HepG2 (cell line): ENCODE measurements around the gene IGFLR1. TPM values are rescaled to one million over a fixed set of nuclear protein-coding genes. Genes with fewer than 3 reads are reported as not detected.

Source experiments
- E2F1 ChIP-seq: sonication (generic); formaldehyde crosslinking; IDR thresholded peaks from 2 replicates; pipeline ENCODE4 v1.5.0; 2020; ENCODE audit warnings: missing genetic modification reagents
- RNF219 ChIP-seq: sonication (generic); formaldehyde crosslinking; IDR thresholded peaks from 2 replicates; pipeline ENCODE4 v1.5.0; 2020; ENCODE audit warnings: mild to moderate bottlenecking, missing genetic modification reagents
- TMF1 ChIP-seq: sonication (generic); formaldehyde crosslinking; IDR thresholded peaks from 2 replicates; pipeline ENCODE4 v1.8.1; 2022; ENCODE audit warnings: low read depth, missing genetic modification reagents
- TOPORS ChIP-seq: sonication (generic); formaldehyde crosslinking; IDR thresholded peaks from 2 replicates; pipeline ENCODE4 v1.8.0; 2023; ENCODE audit warnings: mild to moderate bottlenecking, missing genetic modification reagents
- ZMYM4 ChIP-seq: sonication (generic); formaldehyde crosslinking; IDR thresholded peaks from 2 replicates; pipeline ENCODE4 v1.8.1; 2023; ENCODE audit warnings: mild to moderate bottlenecking, missing genetic modification reagents
- ZNF317 ChIP-seq: sonication (generic); formaldehyde crosslinking; IDR thresholded peaks from 2 replicates; pipeline ENCODE4 v1.5.0; 2020; ENCODE audit warnings: mild to moderate bottlenecking, missing genetic modification reagents
- ZNF816 ChIP-seq: sonication (generic); formaldehyde crosslinking; IDR thresholded peaks from 2 replicates; pipeline ENCODE4 v1.8.0; 2022; ENCODE audit warnings: missing genetic modification reagents, mild to moderate bottlenecking, borderline replicate concordance
- polyA plus RNA-seq, 8 experiments: library from polyadenylated mRNA; depleted of rRNA in 3 of 8; stranded (reverse) in 7 of 8; unstranded in 1 of 8; fragments of >200 nt; fragmentation: Illumina TruSeq in 4 of 8; extraction: Trizol in 4 of 8; gene quantifications; 2 replicates each; pipeline versions ENCODE4 v1.2.1 to v1.2.3, GENCODE V29; 2011 to 2016; ENCODE audit warnings: low read depth in 4 of 8, missing spikeins in 1 of 8, mixed read lengths in 1 of 8; ENCODE audit not compliant: insufficient read depth in 1 of 8
- total RNA-seq, 5 experiments: library from RNA; depleted of rRNA; stranded (reverse); fragments of >200 nt; fragmentation: Illumina TruSeq; extraction: Trizol; gene quantifications; 2 replicates each; pipeline ENCODE4 v1.2.3, GENCODE V29; 2016; ENCODE audit warnings: low read depth in 1 of 5
- TF ChIP-seq, protein P1 (sequence below): sonication (generic); formaldehyde crosslinking; conservative IDR thresholded peaks from 2 replicates; pipeline ENCODE4 v1.8.0; 2022; ENCODE audit warnings: mild to moderate bottlenecking, moderate library complexity, missing genetic modification reagents
- TF ChIP-seq, protein P2 (sequence below), 2 experiments: sonication (generic) in 1 of 2; formaldehyde crosslinking in 1 of 2; IDR thresholded peaks; 2 replicates each; pipeline versions ENCODE4 v1.4.0 to v1.6.1; 2016 to 2020; ENCODE audit warnings: borderline replicate concordance in 1 of 2, low read depth in 1 of 2, mild to moderate bottlenecking in 1 of 2, missing genetic modification reagents in 1 of 2
- TF ChIP-seq, protein P3 (sequence below): sonication (generic); formaldehyde crosslinking; IDR thresholded peaks from 2 replicates; pipeline ENCODE4 v1.4.0; 2020; ENCODE audit warnings: mild to moderate bottlenecking, missing genetic modification reagents, borderline replicate concordance
- TF ChIP-seq, protein P4 (sequence below): IDR thresholded peaks from 2 replicates; pipeline ENCODE4 v1.6.1; 2016; ENCODE audit warnings: control low read depth

Gene IGFLR1
- total and polyA plus RNA-seq, 2 of the 13 experiments (the other 11 are each of a cell fraction or from before 2014, with no cell fraction given) = 5.4 to 8.9 TPM

- TF ChIP-seq RNF219 (CRISPR knock-in tag) (no peak), E2F1 (CRISPR knock-in tag) (no peak; the same call in 1 of the 2 replicates), TMF1 (CRISPR knock-in tag) (no peak), TOPORS (CRISPR knock-in tag) (no peak), ZMYM4 (CRISPR knock-in tag) (no peak; the same call in 1 of the 2 replicates), ZNF816 (CRISPR knock-in tag) (no peak), ZNF317 (CRISPR knock-in tag) (0 out of 2 replicates have a peak, but pooled peaks have one; percentile 42)
- TF ChIP-seq, protein P1, sequence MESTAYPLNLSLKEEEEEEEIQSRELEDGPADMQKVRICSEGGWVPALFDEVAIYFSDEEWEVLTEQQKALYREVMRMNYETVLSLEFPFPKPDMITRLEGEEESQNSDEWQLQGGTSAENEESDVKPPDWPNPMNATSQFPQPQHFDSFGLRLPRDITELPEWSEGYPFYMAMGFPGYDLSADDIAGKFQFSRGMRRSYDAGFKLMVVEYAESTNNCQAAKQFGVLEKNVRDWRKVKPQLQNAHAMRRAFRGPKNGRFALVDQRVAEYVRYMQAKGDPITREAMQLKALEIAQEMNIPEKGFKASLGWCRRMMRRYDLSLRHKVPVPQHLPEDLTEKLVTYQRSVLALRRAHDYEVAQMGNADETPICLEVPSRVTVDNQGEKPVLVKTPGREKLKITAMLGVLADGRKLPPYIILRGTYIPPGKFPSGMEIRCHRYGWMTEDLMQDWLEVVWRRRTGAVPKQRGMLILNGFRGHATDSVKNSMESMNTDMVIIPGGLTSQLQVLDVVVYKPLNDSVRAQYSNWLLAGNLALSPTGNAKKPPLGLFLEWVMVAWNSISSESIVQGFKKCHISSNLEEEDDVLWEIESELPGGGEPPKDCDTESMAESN (CRISPR knock-in tag) = peak; percentile 73; the same call in 1 of the 2 replicates
- TF ChIP-seq, protein P2, sequence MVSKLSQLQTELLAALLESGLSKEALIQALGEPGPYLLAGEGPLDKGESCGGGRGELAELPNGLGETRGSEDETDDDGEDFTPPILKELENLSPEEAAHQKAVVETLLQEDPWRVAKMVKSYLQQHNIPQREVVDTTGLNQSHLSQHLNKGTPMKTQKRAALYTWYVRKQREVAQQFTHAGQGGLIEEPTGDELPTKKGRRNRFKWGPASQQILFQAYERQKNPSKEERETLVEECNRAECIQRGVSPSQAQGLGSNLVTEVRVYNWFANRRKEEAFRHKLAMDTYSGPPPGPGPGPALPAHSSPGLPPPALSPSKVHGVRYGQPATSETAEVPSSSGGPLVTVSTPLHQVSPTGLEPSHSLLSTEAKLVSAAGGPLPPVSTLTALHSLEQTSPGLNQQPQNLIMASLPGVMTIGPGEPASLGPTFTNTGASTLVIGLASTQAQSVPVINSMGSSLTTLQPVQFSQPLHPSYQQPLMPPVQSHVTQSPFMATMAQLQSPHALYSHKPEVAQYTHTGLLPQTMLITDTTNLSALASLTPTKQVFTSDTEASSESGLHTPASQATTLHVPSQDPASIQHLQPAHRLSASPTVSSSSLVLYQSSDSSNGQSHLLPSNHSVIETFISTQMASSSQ (IDR thresholded peaks at IDR 0.05; ENCODE audit: low read depth) = 0 out of 2 replicates have a peak, but pooled peaks have one; percentile 2
- TF ChIP-seq, protein P2 (CRISPR knock-in tag; IDR thresholded peaks at IDR 0.05; ENCODE audit: borderline replicate concordance) = no peak
- TF ChIP-seq, protein P3, sequence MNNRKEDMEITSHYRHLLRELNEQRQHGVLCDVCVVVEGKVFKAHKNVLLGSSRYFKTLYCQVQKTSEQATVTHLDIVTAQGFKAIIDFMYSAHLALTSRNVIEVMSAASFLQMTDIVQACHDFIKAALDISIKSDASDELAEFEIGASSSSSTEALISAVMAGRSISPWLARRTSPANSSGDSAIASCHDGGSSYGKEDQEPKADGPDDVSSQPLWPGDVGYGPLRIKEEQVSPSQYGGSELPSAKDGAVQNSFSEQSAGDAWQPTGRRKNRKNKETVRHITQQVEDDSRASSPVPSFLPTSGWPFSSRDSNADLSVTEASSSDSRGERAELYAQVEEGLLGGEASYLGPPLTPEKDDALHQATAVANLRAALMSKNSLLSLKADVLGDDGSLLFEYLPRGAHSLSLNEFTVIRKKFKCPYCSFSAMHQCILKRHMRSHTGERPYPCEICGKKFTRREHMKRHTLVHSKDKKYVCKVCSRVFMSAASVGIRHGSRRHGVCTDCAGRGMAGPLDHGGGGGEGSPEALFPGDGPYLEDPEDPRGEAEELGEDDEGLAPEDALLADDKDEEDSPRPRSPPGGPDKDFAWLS = no peak
- TF ChIP-seq, protein P4, sequence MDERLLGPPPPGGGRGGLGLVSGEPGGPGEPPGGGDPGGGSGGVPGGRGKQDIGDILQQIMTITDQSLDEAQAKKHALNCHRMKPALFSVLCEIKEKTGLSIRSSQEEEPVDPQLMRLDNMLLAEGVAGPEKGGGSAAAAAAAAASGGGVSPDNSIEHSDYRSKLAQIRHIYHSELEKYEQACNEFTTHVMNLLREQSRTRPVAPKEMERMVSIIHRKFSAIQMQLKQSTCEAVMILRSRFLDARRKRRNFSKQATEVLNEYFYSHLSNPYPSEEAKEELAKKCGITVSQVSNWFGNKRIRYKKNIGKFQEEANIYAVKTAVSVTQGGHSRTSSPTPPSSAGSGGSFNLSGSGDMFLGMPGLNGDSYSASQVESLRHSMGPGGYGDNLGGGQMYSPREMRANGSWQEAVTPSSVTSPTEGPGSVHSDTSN (CRISPR knock-in tag) = no peak
Observed at GRCh38 chr19:35744430-35745327, 2.4 kb upstream of the IGFLR1 start (continued).
